Body of pancreas (tissue), 4 donors: ENCODE measurements around the gene GNAZ.

ENCODE experiments used
- CTCF ChIP-seq, 7 experiments: fragments of 450-650 bp in 4 of 7; fragments of 200-600 bp in 3 of 7; sonication (generic) in 3 of 7; IDR thresholded peaks; one replicate each; pipeline ENCODE4 v1.5.1; 2016 to 2019; ENCODE audit warnings: antibody characterized with exemption in 7 of 7
- POLR2A ChIP-seq, 3 donors: fragments of 450-650 bp; IDR thresholded peaks; one replicate each; pipeline ENCODE4 v1.6.1; 2016; ENCODE audit warnings: antibody characterized with exemption in 3 of 3, mild to moderate bottlenecking in 2 of 3

GRCh38 chr22:23097412-23098229 lies 27.3 kb downstream of the GNAZ start:
- TF ChIP-seq POLR2A (IDR thresholded peaks at IDR 0.05) (no peak), CTCF (IDR thresholded peaks at IDR 0.05) (no peak)
